GM20431 (cell line): ENCODE results near the gene PRR23E.

Source experiments
- in situ Hi-C: fragments of 300-500 bp; cut with MseI, MboI; formaldehyde crosslinking; loops from one replicate; pipeline ENCODE4 v1.15.0; 2020; ENCODE audit warnings: low sequenced_read_pairs; ENCODE audit not compliant: unreplicated experiment

Gene PRR23E

GRCh38 chr3:127192576-127193232 is at the start of gene PRR23E:
Gene PRR23E (plus strand): TSS chr3:127193131. CDS start chr3:127196686, 3,555 bp downstream.
- in situ Hi-C loops: no loop called here

- in situ Hi-C loops: no loop called here
Observed at GRCh38 chr3:127143172-127143571, 49.8 kb upstream of the PRR23E start.

GRCh38 chr3:127144631-127145030 is 48.3 kb upstream of the PRR23E start:
- in situ Hi-C loops: no loop called here

GRCh38 chr3:127145266-127145665 is 47.7 kb upstream of the PRR23E start:
- in situ Hi-C loops: no loop called here

GRCh38 chr3:127147291-127147885 is 45.5 kb upstream of the PRR23E start:
- in situ Hi-C loops: no loop called here

- in situ Hi-C loops: no loop called here
Observed at GRCh38 chr3:127149621-127150310, 43.2 kb upstream of the PRR23E start.

GRCh38 chr3:127150513-127151250 is 42.2 kb upstream of the PRR23E start:
- in situ Hi-C loops: no loop called here

- in situ Hi-C loops: no loop called here
Observed at GRCh38 chr3:127151251-127151564, 41.7 kb upstream of the PRR23E start.

- in situ Hi-C loops: no loop called here
Observed at GRCh38 chr3:127151992-127152650, 40.8 kb upstream of the PRR23E start.

- in situ Hi-C loops: no loop called here
Observed at GRCh38 chr3:127152684-127153505, 40.0 kb upstream of the PRR23E start.

GRCh38 chr3:127153506-127153815 is 39.5 kb upstream of the PRR23E start:
- in situ Hi-C loops: no loop called here

- in situ Hi-C loops: no loop called here
Observed at GRCh38 chr3:127156338-127157050, 36.4 kb upstream of the PRR23E start.

- in situ Hi-C loops: no loop called here
Observed at GRCh38 chr3:127157171-127157828, 35.6 kb upstream of the PRR23E start.

GRCh38 chr3:127158614-127159229 is 34.2 kb upstream of the PRR23E start:
- in situ Hi-C loops: no loop called here

GRCh38 chr3:127159543-127159942 is 33.4 kb upstream of the PRR23E start:
- in situ Hi-C loops: no loop called here

GRCh38 chr3:127161236-127161635 is 31.7 kb upstream of the PRR23E start:
- in situ Hi-C loops: no loop called here

- in situ Hi-C loops: no loop called here
Observed at GRCh38 chr3:127161973-127162579, 30.9 kb upstream of the PRR23E start.
